GM12873 (cell line): Measurements from ENCODE around the gene TBC1D1.

ENCODE experiments used
- TF ChIP-seq, protein P1 (sequence below): IDR thresholded peaks from 2 replicates; pipeline ENCODE4 v1.5.1; 2012; ENCODE audit warnings: low read depth, mild to moderate bottlenecking, moderate library complexity, low read length, control low read depth; ENCODE audit not compliant: insufficient read depth; ENCODE audit errors: missing control alignments

TBC1D1 gene

DNA sequence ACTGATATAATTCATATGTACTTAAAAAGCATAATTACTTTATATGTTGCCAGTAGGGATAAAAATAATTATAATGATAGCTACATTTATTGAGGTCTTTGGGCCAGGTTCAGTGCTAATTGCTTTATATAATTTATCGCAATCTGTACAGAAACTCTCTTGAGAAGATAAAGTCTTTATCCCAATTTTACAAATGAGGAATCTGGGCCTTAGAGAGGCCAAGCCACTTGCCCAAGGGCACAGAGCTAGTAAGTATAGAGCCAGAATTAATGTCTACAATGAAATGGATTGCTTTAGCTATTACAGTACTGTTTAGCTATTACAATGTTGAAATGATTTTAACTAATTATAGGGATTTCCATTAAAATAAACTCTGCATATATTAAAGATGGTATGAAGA is 30.6 kb upstream of the TBC1D1 start:
- TF ChIP-seq, protein P1, sequence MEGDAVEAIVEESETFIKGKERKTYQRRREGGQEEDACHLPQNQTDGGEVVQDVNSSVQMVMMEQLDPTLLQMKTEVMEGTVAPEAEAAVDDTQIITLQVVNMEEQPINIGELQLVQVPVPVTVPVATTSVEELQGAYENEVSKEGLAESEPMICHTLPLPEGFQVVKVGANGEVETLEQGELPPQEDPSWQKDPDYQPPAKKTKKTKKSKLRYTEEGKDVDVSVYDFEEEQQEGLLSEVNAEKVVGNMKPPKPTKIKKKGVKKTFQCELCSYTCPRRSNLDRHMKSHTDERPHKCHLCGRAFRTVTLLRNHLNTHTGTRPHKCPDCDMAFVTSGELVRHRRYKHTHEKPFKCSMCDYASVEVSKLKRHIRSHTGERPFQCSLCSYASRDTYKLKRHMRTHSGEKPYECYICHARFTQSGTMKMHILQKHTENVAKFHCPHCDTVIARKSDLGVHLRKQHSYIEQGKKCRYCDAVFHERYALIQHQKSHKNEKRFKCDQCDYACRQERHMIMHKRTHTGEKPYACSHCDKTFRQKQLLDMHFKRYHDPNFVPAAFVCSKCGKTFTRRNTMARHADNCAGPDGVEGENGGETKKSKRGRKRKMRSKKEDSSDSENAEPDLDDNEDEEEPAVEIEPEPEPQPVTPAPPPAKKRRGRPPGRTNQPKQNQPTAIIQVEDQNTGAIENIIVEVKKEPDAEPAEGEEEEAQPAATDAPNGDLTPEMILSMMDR, result no peak

DNA sequence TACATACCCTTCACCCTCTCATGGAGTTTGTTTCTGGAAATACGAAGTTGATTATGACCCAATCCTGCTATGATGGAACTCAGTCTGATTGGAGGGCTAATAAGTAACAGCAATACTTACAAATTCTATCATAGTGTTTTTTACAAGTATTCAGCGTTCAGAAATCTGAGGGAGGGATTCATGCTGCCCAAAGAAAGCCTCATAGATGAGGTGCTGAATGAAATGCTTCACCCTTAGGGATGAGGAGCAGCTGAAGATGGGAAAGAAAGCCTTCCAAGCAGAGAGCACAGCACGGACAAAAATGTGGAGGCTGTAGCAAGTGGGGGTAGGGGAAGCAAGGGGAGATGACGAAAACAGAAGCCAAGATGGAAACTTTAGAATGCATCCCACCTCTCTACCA is 27.9 kb upstream of the TBC1D1 start:
- TF ChIP-seq, protein P1, result no peak

DNA sequence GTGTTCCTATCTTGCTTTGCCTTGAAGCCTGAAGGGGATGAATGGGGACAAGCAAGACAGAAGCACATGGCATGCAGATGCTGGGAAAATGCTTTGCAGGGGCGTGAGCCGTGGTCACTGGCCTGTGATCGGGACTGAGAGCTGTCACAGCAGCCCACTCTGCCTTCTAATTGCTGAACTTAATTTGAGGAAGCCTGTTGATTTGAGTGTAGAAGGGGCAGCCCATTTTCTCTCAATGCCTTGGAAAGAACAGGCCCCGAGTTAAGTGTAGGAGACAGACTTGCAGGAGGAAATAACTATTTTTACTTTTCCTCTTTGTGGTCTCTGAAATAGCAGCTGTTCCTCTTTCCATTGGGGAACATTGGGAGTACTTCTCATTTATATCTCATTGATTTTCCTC is 26.1 kb upstream of the TBC1D1 start:
- TF ChIP-seq, protein P1, result no peak

DNA sequence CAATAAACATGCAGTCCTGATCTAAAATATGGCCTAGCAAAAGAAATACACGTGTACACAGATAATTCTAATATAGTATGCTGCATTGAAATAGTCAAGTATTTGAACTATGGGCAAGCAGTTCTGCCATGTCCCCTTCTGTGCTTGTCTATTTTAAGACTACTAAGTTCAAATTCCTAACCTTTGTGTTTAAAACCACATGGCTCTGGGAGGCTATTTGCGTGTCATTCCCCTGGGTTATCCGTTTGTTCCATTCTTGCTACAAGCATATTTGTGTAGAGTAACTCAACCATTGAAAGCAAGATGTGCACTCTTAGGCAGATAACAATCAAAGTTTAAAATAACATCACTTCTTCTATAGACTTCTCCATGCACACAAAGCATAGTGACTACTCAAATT is 25.4 kb upstream of the TBC1D1 start:
- TF ChIP-seq, protein P1, result no peak

DNA sequence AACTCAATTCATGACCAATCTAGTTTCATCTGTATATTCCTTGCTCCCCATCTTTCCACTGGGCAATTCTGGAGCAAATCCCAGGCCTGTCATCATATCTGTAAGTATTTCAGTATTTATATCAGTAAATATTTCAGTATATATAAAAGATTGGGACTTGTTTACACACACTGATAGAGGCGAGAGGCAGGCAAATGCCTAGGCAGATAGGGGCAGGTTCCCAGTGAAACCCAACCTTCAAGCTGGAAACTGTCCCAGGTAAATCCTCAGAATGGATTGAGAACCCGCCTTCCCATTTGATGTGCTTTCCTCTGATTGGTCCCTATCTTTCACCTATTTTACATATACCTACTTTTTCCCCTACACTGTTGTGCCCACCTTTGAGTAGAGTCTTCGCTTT is 23.8 kb upstream of the TBC1D1 start:
- TF ChIP-seq, protein P1, result no peak

DNA sequence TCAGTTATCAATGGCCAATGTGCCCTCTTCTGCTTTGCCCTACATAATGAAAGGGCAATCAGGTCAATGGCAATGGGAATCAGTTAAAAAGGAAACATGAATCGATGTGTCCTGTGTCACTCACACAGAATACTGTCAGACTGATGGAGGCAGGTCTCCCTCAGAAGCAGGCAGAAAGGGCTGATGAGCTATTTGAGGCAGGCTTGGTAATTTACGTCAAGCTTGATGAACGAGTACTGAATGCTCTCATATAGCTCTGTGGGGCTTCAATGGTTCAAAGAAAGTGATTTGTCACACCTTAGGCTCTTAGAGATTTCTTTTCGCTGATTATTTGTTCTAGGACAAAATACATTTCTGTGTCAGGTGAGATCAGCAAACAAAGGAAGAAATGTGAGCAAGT is 22.6 kb upstream of the TBC1D1 start:
- TF ChIP-seq, protein P1, result no peak

DNA sequence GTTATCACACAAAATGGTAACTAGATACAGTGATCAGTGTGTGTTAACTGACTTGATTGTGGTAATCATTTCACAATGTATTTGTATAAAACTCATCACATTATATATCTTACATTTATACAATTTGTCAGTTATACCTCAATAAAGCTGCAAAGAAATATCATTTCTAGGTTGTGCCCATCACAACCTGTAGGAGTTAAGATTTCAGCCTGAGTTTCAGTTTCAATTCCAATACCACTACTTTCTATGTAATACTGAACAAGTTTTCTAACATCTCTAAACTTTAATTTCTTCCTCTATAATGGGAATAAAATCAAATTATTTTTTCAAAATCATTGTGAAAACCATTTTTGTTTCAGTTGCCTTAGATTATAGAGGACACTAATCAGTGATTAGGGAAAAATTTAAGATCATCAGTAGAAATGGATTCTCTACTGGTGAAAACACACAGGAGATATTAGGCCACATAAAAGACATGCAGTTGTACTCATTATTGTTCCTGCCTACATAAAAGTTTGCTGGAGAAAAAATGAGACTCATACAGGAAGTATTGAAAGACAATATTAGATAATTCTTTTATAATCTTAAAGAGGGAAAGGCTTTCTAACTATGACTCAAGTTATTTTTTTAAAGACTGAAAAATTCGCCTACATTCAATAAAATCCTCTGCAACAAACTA is 18.4 kb upstream of the TBC1D1 start:
- TF ChIP-seq, protein P1, result no peak

DNA sequence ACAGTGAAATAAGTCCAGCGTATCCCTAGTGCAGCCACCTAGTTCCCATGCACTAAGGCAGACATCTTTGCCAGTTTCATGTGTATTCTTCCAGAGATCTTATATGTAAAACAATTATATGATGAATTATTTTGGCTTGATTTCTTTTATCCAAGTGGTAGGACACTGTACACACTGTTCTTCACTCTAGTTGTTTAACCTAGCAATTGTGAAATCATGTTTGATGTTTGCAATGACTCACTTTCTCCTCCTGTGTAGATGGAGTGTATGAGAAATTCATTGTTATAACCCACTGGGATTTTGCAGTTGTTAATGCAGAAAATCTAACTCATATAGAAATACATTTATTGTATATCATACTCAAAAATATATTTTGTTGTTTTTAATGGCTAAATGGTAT is 17.5 kb upstream of the TBC1D1 start:
- TF ChIP-seq, protein P1, result no peak
